ENCODE data around the gene KCNG4.
"Not testable (repeated sequence)": the region's sequence is repeated elsewhere in the genome, so short reads cannot be mapped to it uniquely, and the experiment has no call there.

The KCNG4 gene

GRCh38 chr16:84207879-84208278, 31.9 kb downstream of the KCNG4 start:
- Histone ChIP-seq H3K27ac (ENCODE audit: extremely low read depth, low read depth, low read length) (no peak overlapping the region), H3K36me3 (ENCODE audit: control insufficient read depth in 2 of 2, insufficient read depth in 1 of 2, low read length in 2 of 2) (no peaks in the 10 kb centered on the region), H3K4me1 (ENCODE audit: control insufficient read depth, insufficient read depth, low read length) (no peaks in the 10 kb centered on the region), H3K9me3 (ENCODE audit: control insufficient read depth, insufficient read depth, low read depth, low read length) (no peaks in the 10 kb centered on the region), H3K4me3 (ENCODE audit: low read depth, low read length) (no peak overlapping the region)
- no peak for TF ChIP-seq ZBTB1 (tag by site-specific recombination; IDR thresholded peaks at IDR 0.05)
- no peak for TF ChIP-seq GLI4 (tag by site-specific recombination; IDR thresholded peaks at IDR 0.05)
- TF ChIP-seq SCRT2 (tag by site-specific recombination; IDR thresholded peaks at IDR 0.05) = 0 out of 2 replicates have a peak, but pooled peaks have one; percentile 10
- TF ChIP-seq ZNF558 (tag by site-specific recombination; IDR thresholded peaks at IDR 0.05) = no peak
- no peak for TF ChIP-seq RBAK (tag by site-specific recombination; IDR thresholded peaks at IDR 0.05)
- CTCF ChIA-PET = interaction anchor here (0.7 to 1.1 kb wide), 2 partner anchors 124 to 277 kb away, joined by 3 to 5 read pairs; no protein-coding TSS in a partner anchor
- POLR2A ChIA-PET = no interaction called here

- ChIA-PET POLR2A (no interaction called here), CTCF (interaction anchor here (0.7 to 1.1 kb wide), 2 partner anchors 123 to 277 kb away, joined by 3 to 5 read pairs; no protein-coding TSS in a partner anchor)
- H3K27ac ChIP-seq (ENCODE audit: extremely low read depth, low read depth, low read length) = no peak overlapping the region
- no peaks in the 10 kb centered on the region for H3K36me3 ChIP-seq (ENCODE audit: control insufficient read depth in 2 of 2, insufficient read depth in 1 of 2, low read length in 2 of 2)
- H3K4me1 ChIP-seq (ENCODE audit: control insufficient read depth, insufficient read depth, low read length) = no peaks in the 10 kb centered on the region
- no peak overlapping the region for H3K4me3 ChIP-seq (ENCODE audit: low read depth, low read length)
- no peaks in the 10 kb centered on the region for H3K9me3 ChIP-seq (ENCODE audit: control insufficient read depth, insufficient read depth, low read depth, low read length)
- TF ChIP-seq ZNF677 (tag by site-specific recombination; IDR thresholded peaks at IDR 0.05) (0 out of 2 replicates have a peak, but pooled peaks have one; percentile 12), ZNF610 (tag by site-specific recombination; IDR thresholded peaks at IDR 0.05; ENCODE audit: borderline replicate concordance) (no peak)
Measured at GRCh38 chr16:84207251-84207650, 32.6 kb downstream of the KCNG4 start.

- CTCF ChIA-PET = no interaction called here
- H3K36me3 ChIP-seq (ENCODE audit: control insufficient read depth in 2 of 2, insufficient read depth in 1 of 2, low read length in 2 of 2) = no peaks in the 10 kb centered on the region
- H3K4me3 ChIP-seq (ENCODE audit: low read depth, low read length) = no peak overlapping the region
- no peaks in the 10 kb centered on the region for H3K4me1 ChIP-seq (ENCODE audit: control insufficient read depth, insufficient read depth, low read length)
- H3K9me3 ChIP-seq (ENCODE audit: control insufficient read depth, insufficient read depth, low read depth, low read length) = no peaks in the 10 kb centered on the region
- no peak for TF ChIP-seq ZNF530 (tag by site-specific recombination; IDR thresholded peaks at IDR 0.05; ENCODE audit: low read depth)
- no peak for TF ChIP-seq ZNF121 (tag by site-specific recombination; IDR thresholded peaks at IDR 0.05)
- no peak for TF ChIP-seq PBX3 (CRISPR knock-in tag; IDR thresholded peaks at IDR 0.05)
- no peak for TF ChIP-seq ZEB2 (tag by site-specific recombination; IDR thresholded peaks at IDR 0.05)
- TF ChIP-seq KLF9 (tag by site-specific recombination; IDR thresholded peaks at IDR 0.05; ENCODE audit: low read depth) = no peak
- TF ChIP-seq ZNF26 (tag by site-specific recombination; IDR thresholded peaks at IDR 0.05) = no peak
- no peak for TF ChIP-seq REST (tag by site-specific recombination; IDR thresholded peaks at IDR 0.05)
- TF ChIP-seq MZF1 (tag by site-specific recombination; IDR thresholded peaks at IDR 0.05; ENCODE audit: borderline replicate concordance) = no peak
- no peak for TF ChIP-seq SP2 (tag by site-specific recombination; IDR thresholded peaks at IDR 0.05)
- no peak for TF ChIP-seq ZNF416 (tag by site-specific recombination; IDR thresholded peaks at IDR 0.05)
- no peak for TF ChIP-seq GFI1B (tag by site-specific recombination; IDR thresholded peaks at IDR 0.05)
- TF ChIP-seq ZNF843 (tag by site-specific recombination; IDR thresholded peaks at IDR 0.05) = no peak
- no peak for TF ChIP-seq ZNF274 (IDR thresholded peaks at IDR 0.05; ENCODE audit: low read length)
- no peak for TF ChIP-seq ZNF274 (tag by site-specific recombination; IDR thresholded peaks at IDR 0.05; ENCODE audit: borderline replicate concordance)
- TF ChIP-seq ZNF2 (tag by site-specific recombination; IDR thresholded peaks at IDR 0.05) = no peak
- POLR2A ChIA-PET = no interaction called here
- H3K27ac ChIP-seq (ENCODE audit: extremely low read depth, low read depth, low read length) = no peak overlapping the region
Measured at GRCh38 chr16:84205976-84206691, 33.7 kb downstream of the KCNG4 start.

- H3K4me1 ChIP-seq (ENCODE audit: control insufficient read depth, insufficient read depth, low read length); H3K27ac ChIP-seq (ENCODE audit: extremely low read depth, low read depth, low read length); H3K9me3 ChIP-seq (ENCODE audit: control insufficient read depth, insufficient read depth, low read depth, low read length); CTCF ChIA-PET; H3K4me3 ChIP-seq (ENCODE audit: low read depth, low read length); POLR2A ChIA-PET; H3K36me3 ChIP-seq (ENCODE audit: control insufficient read depth in 2 of 2, insufficient read depth in 1 of 2, low read length in 2 of 2): not testable (repeated sequence)
Measured at GRCh38 chr16:84205123-84205522, 34.7 kb downstream of the KCNG4 start.

Data from HEK293 (cell line).